SU-DHL-6 (cell line): Measurements from ENCODE around the gene ZNF850.
"Not testable (repeated sequence)": the region's sequence is repeated elsewhere in the genome, so short reads cannot be mapped to it uniquely, and the experiment has no call there.

ENCODE experiments used
- H2AFZ ChIP-seq: fragments of 200-600 bp; sonication (generic); 2 replicates; pipeline ENCODE4 v1.6.1; 2014; ENCODE audit warnings: low read depth, mild to moderate bottlenecking, moderate library complexity, mixed read lengths, antibody characterized with exemption, low read length; ENCODE audit not compliant: severe bottlenecking
- H3F3A ChIP-seq: fragments of 200-600 bp; shearing (Covaris generic); 2 replicates; pipeline ENCODE4 v1.6.0; 2016; ENCODE audit warnings: antibody characterized with exemption, mild to moderate bottlenecking; ENCODE audit not compliant: insufficient read depth
- H3K27ac ChIP-seq: fragments of 200-600 bp; sonication (generic); 2 replicates; pipeline ENCODE4 v1.5.1; 2016; ENCODE audit warnings: low read depth, mild to moderate bottlenecking, low read length, moderate library complexity, mixed read lengths
- H3K27me3 ChIP-seq: fragments of 200-600 bp; sonication (generic), shearing (Covaris generic); 2 replicates; pipeline ENCODE4 v1.6.0; 2014; ENCODE audit warnings: mild to moderate bottlenecking, low read length
- H3K36me3 ChIP-seq: fragments of 200-600 bp; sonication (generic); 2 replicates; pipeline ENCODE4 v1.6.1; 2014; ENCODE audit warnings: mild to moderate bottlenecking, low read length, mixed read lengths
- H3K4me2 ChIP-seq: fragments of 300-600, 200-600 bp; shearing (Covaris generic), sonication (generic); 2 replicates; pipeline ENCODE4 v1.6.0; 2014; ENCODE audit warnings: low read length, low read depth, mild to moderate bottlenecking; ENCODE audit not compliant: poor library complexity, severe bottlenecking
- H3K4me3 ChIP-seq: fragments of 200-600 bp; sonication (generic); 2 replicates; pipeline ENCODE4 v1.5.1; 2014; ENCODE audit warnings: antibody characterized with exemption, low read length, mild to moderate bottlenecking, mixed read lengths; ENCODE audit not compliant: insufficient read depth, poor library complexity, severe bottlenecking
- H3K79me2 ChIP-seq: fragments of 200-600 bp; sonication (generic); 2 replicates; pipeline ENCODE4 v1.6.1; 2014; ENCODE audit warnings: mild to moderate bottlenecking, low read length, moderate library complexity; ENCODE audit not compliant: insufficient read depth
- H3K9ac ChIP-seq: fragments of 200-600 bp; sonication (generic); 2 replicates; pipeline ENCODE4 v1.7.0; 2014; ENCODE audit warnings: mild to moderate bottlenecking, low read length
- H3K9me2 ChIP-seq: fragments of 200-600 bp; sonication (generic); replicated peaks from 2 replicates; pipeline ENCODE4 v1.6.1; 2014; ENCODE audit warnings: low read length; ENCODE audit not compliant: insufficient read depth
- H3K9me3 ChIP-seq: fragments of 200-600 bp; sonication (generic); 2 replicates; pipeline ENCODE4 v1.6.1; 2014; ENCODE audit warnings: low read length, mixed read lengths; ENCODE audit not compliant: insufficient read depth
- H4K20me1 ChIP-seq: fragments of 200-600 bp; sonication (generic); 2 replicates; pipeline ENCODE4 v1.6.1; 2014; ENCODE audit warnings: low read depth, mild to moderate bottlenecking, antibody characterized with exemption, low read length, moderate library complexity, mixed read lengths
- EZH2phosphoT487 ChIP-seq: fragments of 200-600 bp; sonication (generic), shearing (Covaris generic); conservative IDR thresholded peaks from 2 replicates; pipeline ENCODE4 v1.6.1; 2018; ENCODE audit warnings: mild to moderate bottlenecking, antibody characterized with exemption, low read length, moderate library complexity, mixed read lengths
- TF ChIP-seq, protein P1 (sequence below): fragments of 200-600 bp; sonication (generic); IDR thresholded peaks from one replicate; pipeline ENCODE4 v1.5.1; 2017; ENCODE audit warnings: antibody characterized with exemption, mild to moderate bottlenecking, low read length, moderate library complexity; ENCODE audit not compliant: insufficient read depth, poor library complexity, severe bottlenecking

ZNF850 gene

DNA sequence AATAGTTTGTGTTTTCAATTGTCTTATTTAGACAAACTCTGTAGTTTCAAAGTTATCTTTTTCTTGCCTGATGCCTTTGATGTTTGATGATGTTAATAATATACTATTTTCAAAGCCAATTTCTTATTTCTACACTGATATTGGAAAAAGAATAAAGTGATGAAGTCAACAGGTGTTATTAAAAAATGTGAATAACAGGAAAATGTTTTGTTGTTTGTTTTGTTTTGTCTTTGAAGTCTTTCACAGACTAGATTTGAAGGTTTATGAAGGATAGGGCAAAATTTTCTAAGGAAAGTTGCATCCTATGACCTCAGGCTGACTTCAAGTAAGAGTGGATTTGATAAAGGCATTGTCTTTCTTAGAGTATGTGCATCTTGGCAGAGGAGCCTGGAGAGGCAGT, 34.4 kb upstream of the ZNF850 start:
- no peaks in the 10 kb centered on the region for H3K36me3 ChIP-seq
- no peak overlapping the region for H3K27ac ChIP-seq
- no peaks in the 10 kb centered on the region for H4K20me1 ChIP-seq
- peaks cover 18% of the 10 kb centered on the region; the same call in 1 of the 2 replicates for H3K9me3 ChIP-seq
- no peak overlapping the region for H3K9ac ChIP-seq
- no peak overlapping the region for H3K4me3 ChIP-seq
- H3K9me2 ChIP-seq = no peaks in the 10 kb centered on the region
- H2AFZ ChIP-seq = no peak overlapping the region
- TF ChIP-seq, protein P1, sequence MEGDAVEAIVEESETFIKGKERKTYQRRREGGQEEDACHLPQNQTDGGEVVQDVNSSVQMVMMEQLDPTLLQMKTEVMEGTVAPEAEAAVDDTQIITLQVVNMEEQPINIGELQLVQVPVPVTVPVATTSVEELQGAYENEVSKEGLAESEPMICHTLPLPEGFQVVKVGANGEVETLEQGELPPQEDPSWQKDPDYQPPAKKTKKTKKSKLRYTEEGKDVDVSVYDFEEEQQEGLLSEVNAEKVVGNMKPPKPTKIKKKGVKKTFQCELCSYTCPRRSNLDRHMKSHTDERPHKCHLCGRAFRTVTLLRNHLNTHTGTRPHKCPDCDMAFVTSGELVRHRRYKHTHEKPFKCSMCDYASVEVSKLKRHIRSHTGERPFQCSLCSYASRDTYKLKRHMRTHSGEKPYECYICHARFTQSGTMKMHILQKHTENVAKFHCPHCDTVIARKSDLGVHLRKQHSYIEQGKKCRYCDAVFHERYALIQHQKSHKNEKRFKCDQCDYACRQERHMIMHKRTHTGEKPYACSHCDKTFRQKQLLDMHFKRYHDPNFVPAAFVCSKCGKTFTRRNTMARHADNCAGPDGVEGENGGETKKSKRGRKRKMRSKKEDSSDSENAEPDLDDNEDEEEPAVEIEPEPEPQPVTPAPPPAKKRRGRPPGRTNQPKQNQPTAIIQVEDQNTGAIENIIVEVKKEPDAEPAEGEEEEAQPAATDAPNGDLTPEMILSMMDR = no peak
- no peak for TF ChIP-seq EZH2phosphoT487
- H3F3A ChIP-seq = no peaks in the 10 kb centered on the region
- no peaks in the 10 kb centered on the region for H3K27me3 ChIP-seq
- H3K4me2 ChIP-seq = no peak overlapping the region
- H3K79me2 ChIP-seq = no peaks in the 10 kb centered on the region

DNA sequence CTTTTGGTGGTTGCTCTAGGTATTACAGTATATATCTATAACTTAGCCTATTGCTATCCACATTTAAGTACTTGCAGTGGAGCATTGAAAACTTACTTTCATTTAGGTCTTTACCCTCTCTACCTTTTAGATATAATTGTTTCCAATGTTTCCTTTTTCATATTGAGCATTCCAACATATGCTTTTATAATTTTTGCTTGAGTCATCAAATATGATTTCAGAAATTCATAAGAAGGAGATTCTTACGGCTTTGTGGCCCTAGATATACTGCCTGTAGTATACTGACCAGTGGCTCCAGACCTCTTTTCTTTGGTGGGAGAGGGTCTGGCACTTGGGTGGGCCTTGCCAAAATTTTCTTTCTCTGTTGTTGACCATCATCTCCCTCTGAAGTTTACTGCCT, 32.8 kb upstream of the ZNF850 start:
- Histone ChIP-seq H3K9me2 (no peaks in the 10 kb centered on the region), H3K4me2 (no peak overlapping the region), H3K4me3 (no peak overlapping the region), H3K9ac (no peak overlapping the region), H3F3A (no peaks in the 10 kb centered on the region), H3K36me3 (no peaks in the 10 kb centered on the region), H3K79me2 (no peaks in the 10 kb centered on the region), H4K20me1 (no peaks in the 10 kb centered on the region), H2AFZ (no peak overlapping the region), H3K9me3 (peaks cover 18% of the 10 kb centered on the region; the same call in 1 of the 2 replicates), H3K27me3 (no peaks in the 10 kb centered on the region), H3K27ac (no peak overlapping the region)
- no peak for TF ChIP-seq EZH2phosphoT487
- TF ChIP-seq, protein P1 = no peak

DNA sequence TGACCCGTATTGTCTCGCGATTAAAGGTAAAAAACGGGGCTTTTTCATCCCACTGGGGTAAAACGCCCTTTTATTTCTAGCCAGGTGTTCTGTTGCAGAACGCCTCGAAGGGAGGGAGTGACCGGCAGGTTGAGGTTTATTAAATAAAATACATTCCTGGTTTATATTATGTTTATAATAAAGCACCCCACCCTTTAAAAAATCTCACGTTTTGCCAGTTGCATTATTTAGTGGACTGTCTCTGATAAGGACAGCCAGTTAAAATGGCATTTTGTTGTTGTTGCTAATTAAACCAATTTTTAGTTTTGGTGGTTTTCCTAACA, 25.1 kb upstream of the ZNF850 start:
- Histone ChIP-seq H3K27ac (no peak overlapping the region), H3K27me3 (no peaks in the 10 kb centered on the region), H3K9me2 (no peaks in the 10 kb centered on the region), H3K4me3 (peak overlapping the region; percentile 59), H4K20me1 (no peaks in the 10 kb centered on the region), H3K4me2 (peak overlapping the region; percentile 61), H3K9me3 (peaks cover 13% of the 10 kb centered on the region; the same call in 1 of the 2 replicates), H3K9ac (peak overlapping the region; percentile 48), H3F3A (no peaks in the 10 kb centered on the region), H3K79me2 (no peaks in the 10 kb centered on the region), H2AFZ (peak overlapping the region; percentile 94), H3K36me3 (no peaks in the 10 kb centered on the region)
- TF ChIP-seq EZH2phosphoT487 = no peak

DNA sequence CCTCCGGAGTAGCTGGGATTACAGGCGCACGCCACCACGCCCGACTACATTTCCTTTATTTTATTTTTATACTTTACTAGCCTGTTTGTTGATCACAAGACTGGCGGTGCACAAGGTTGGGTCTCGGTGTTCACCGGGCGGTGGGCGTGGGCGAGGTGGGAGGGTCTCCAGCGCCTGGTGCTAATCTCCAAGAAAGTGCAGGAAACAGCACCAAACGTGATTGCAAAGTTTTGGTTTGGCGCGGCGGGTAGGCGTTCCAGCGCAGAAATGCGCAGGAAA, 24.0 kb upstream of the ZNF850 start:
- H3K4me3 ChIP-seq = peak overlapping the region; percentile 59
- H3K36me3 ChIP-seq = no peaks in the 10 kb centered on the region
- TF ChIP-seq, protein P1 = no peak
- no peak for TF ChIP-seq EZH2phosphoT487
- H3F3A ChIP-seq = no peaks in the 10 kb centered on the region
- H2AFZ ChIP-seq = peak overlapping the region; percentile 94
- no peak overlapping the region for H3K27ac ChIP-seq
- H3K9me3 ChIP-seq = peaks cover 13% of the 10 kb centered on the region; the same call in 1 of the 2 replicates
- H3K27me3 ChIP-seq = no peaks in the 10 kb centered on the region
- no peak overlapping the region for H3K9ac ChIP-seq
- H3K79me2 ChIP-seq = no peaks in the 10 kb centered on the region
- H3K9me2 ChIP-seq = no peaks in the 10 kb centered on the region
- H4K20me1 ChIP-seq = no peaks in the 10 kb centered on the region
- H3K4me2 ChIP-seq = peak overlapping the region; percentile 61

DNA sequence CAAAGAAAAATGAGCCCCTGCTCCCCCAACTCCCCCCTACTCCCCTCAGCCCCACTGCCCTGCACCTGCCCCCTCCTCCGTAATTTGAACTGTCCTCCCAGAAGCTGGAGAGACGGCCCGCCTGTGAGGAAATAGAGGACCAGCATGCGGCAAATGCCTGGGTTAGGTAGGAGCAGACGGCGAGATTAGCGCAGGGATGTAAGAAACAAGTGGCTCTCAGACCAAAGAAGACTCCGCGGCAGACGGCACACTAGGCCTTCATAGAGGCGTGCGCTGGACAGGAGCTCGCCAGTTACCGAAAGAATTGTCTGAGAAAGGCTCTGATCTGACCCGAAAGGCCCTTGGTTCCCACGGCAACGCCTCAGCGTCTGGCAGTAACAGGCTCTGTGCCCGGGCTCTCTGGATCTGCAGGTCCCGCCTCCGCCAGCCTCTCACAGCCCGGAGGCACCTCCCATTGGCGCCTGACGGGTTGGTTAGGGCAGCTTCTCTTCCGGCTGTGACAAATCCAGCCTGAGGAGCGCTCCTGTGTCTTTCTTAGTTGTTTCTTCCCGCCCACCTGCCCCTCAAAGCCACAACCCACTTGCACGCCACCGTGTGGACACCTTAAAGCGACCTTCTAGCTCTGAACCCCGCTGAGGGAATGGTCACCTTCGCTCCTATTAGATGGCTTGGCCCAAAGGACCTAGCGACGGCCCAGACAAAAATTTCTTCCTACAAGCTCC, 19.0 kb upstream of the ZNF850 start:
- not testable (repeated sequence) for H3K9me2 ChIP-seq, H3K4me3 ChIP-seq, H3F3A ChIP-seq, H2AFZ ChIP-seq, H3K27ac ChIP-seq, H3K79me2 ChIP-seq, H4K20me1 ChIP-seq, H3K4me2 ChIP-seq, H3K9ac ChIP-seq, H3K36me3 ChIP-seq, H3K27me3 ChIP-seq, H3K9me3 ChIP-seq
